Epithelial cell of esophagus (primary cell): ENCODE measurements around the gene ERG.

Source experiments
- DNase-seq: peaks from one replicate; pipeline ENCODE4 v3.0.0; 2010; ENCODE audit warnings: low read depth
- H3K4me3 ChIP-seq: 2 replicates; pipeline ENCODE4 v1.5.1; 2011; ENCODE audit warnings: mild to moderate bottlenecking, low read length, control low read depth
- CTCF ChIP-seq: IDR thresholded peaks from 2 replicates; pipeline ENCODE4 v1.5.1; 2011; ENCODE audit warnings: low read depth, mild to moderate bottlenecking, low read length, control low read depth, inconsistent platforms; ENCODE audit not compliant: insufficient read depth; ENCODE audit errors: missing control alignments

The ERG gene

GRCh38 chr21:38511198-38511597 is 12.9 kb upstream of the ERG start:
- no peak for TF ChIP-seq CTCF
- H3K4me3 ChIP-seq, result no peak overlapping the region
- DNase-seq, result no peak

- no peak for TF ChIP-seq CTCF
- no peak overlapping the region for H3K4me3 ChIP-seq
- DNase-seq, result no peak
Measured at GRCh38 chr21:38507374-38507942, 9.2 kb upstream of the ERG start.

GRCh38 chr21:38506661-38507281 is 8.5 kb upstream of the ERG start:
- DNase-seq, result no peak

GRCh38 chr21:38505654-38506523 is 7.6 kb upstream of the ERG start:
- peak; percentile 77 for TF ChIP-seq CTCF
- DNase-seq, result peak; percentile 81
- no peak overlapping the region for H3K4me3 ChIP-seq

More at GRCh38 chr21:38506661-38507281, 8.5 kb upstream of the ERG start:
- H3K4me3 ChIP-seq, result no peak overlapping the region
- no peak for TF ChIP-seq CTCF

- H3K4me3 ChIP-seq, result no peak overlapping the region
- DNase-seq, result no peak
- no peak for TF ChIP-seq CTCF
Measured at GRCh38 chr21:38504066-38504465, 5.8 kb upstream of the ERG start.

DNA sequence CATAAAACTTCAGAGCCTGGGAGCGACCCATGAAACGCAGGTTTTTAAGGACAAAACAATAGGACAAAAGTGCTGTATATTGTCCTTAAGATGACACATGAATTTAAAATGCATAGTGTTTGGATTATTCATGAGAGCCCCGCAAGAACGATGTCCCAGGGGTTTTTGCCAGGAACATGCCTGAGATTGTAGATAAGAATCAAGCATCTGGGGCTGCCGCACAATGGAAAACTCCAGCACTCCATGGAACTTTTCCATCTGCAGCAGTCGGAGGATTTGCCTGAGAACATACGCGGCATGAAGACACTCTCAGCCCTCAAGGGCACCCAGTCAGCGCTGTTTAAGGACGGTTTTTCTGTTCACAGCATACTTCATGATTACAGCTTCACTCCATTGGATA is 5.3 kb upstream of the ERG start:
- no peak for DNase-seq
- no peak overlapping the region for H3K4me3 ChIP-seq

More for the DNA sequence above, 5.3 kb upstream of the ERG start:
- TF ChIP-seq CTCF, result no peak
